B cell (primary cell): ENCODE measurements around the gene SFXN1. TPM values are rescaled to one million over a fixed set of nuclear protein-coding genes. Genes with fewer than 3 reads are reported as not detected.

Experiments used
- ATAC-seq: fragments of 200-7000 bp; cut with Tn5 transposase; one replicate; pipeline ENCODE4 v1.10.0; 2021; ENCODE audit warnings: low read depth, mild to moderate bottlenecking, moderate number of reproducible peaks, moderate library complexity
- CTCF ChIA-PET: fragments of 350-600 bp; sonication (Branson Sonifier 250); formaldehyde crosslinking; loops from one replicate; lab custom pipeline; 2021; ENCODE audit warnings: antibody characterized with exemption, inconsistent platforms; lab: Charles Lee
- POLR2A ChIA-PET: fragments of 350-600 bp; sonication (Branson Sonifier 250); formaldehyde crosslinking; loops from one replicate; lab custom pipeline; 2021; ENCODE audit warnings: antibody characterized with exemption; lab: Charles Lee
- DNase-seq: peaks from one replicate; pipeline ENCODE4 v3.0.0; 2013
- H2AFZ ChIP-seq: 2 replicates; pipeline ENCODE4 v1.6.1; 2012; ENCODE audit warnings: mild to moderate bottlenecking, low read depth, low read length; ENCODE audit not compliant: insufficient read depth, poor library complexity, severe bottlenecking
- H3K27ac ChIP-seq, 2 donors: 1 replicate in 1 of 2; 2 replicates in 1 of 2; pipeline ENCODE4 v1.5.1; 2012 to 2013; ENCODE audit warnings: low read length in 2 of 2, mild to moderate bottlenecking in 2 of 2, moderate library complexity in 1 of 2
- H3K27me3 ChIP-seq, 4 experiments: fragments of 200-600 bp in 1 of 4; sonication (generic) in 1 of 4; replicated peaks in 1 of 4; 1 replicate in 2 of 4; 2 replicates in 2 of 4; pipeline versions ENCODE4 v1.6.1 to v1.7.0; 2013 to 2016; ENCODE audit warnings: low read length in 3 of 4, mild to moderate bottlenecking in 2 of 4, mixed read lengths in 1 of 4, moderate library complexity in 1 of 4; ENCODE audit not compliant: insufficient read depth in 4 of 4, control insufficient read depth in 3 of 4; ENCODE audit errors: control extremely low read depth in 1 of 4
- H3K36me3 ChIP-seq, 2 experiments: replicated peaks in 1 of 2; 1 replicate in 1 of 2; 2 replicates in 1 of 2; pipeline versions ENCODE4 v1.6.1 to v1.7.1; 2013; ENCODE audit warnings: low read length in 1 of 2; ENCODE audit not compliant: insufficient read depth in 2 of 2, control insufficient read depth in 1 of 2; ENCODE audit errors: control extremely low read depth in 1 of 2, extremely low read depth in 1 of 2
- H3K4me1 ChIP-seq, 2 donors: fragments of 200-600 bp in 1 of 2; sonication (generic) in 1 of 2; 1 replicate in 1 of 2; 2 replicates in 1 of 2; pipeline versions ENCODE4 v1.5.1 to v1.6.1; 2013 to 2017; ENCODE audit warnings: low read length in 2 of 2; ENCODE audit not compliant: control insufficient read depth in 2 of 2, insufficient read depth in 2 of 2
- H3K4me2 ChIP-seq: replicated peaks from 2 replicates; pipeline ENCODE3; 2012; ENCODE audit warnings: mild to moderate bottlenecking, low read depth, low read length; ENCODE audit not compliant: poor library complexity, severe bottlenecking
- H3K4me3 ChIP-seq, 5 experiments: fragments of 200-600 bp in 1 of 5; sonication (generic) in 1 of 5; 1 replicate in 3 of 5; 2 replicates in 2 of 5; pipeline versions ENCODE4 v1.5.1 to v1.7.0; 2011 to 2016; ENCODE audit warnings: low read length in 4 of 5, mild to moderate bottlenecking in 4 of 5, low read depth in 2 of 5, control low read depth in 1 of 5, moderate library complexity in 1 of 5; ENCODE audit not compliant: insufficient read depth in 1 of 5; ENCODE audit errors: control extremely low read depth in 1 of 5, extremely low read depth in 1 of 5
- H3K79me2 ChIP-seq: fragments of 200-600 bp; sonication (generic); one replicate; pipeline ENCODE4 v1.6.0; 2016; ENCODE audit warnings: low read length; ENCODE audit not compliant: control insufficient read depth, insufficient read depth
- H3K9ac ChIP-seq: fragments of 200-600 bp; sonication (generic); 2 replicates; pipeline ENCODE4 v1.6.1; 2017; ENCODE audit warnings: mild to moderate bottlenecking, low read length, moderate library complexity
- H3K9me3 ChIP-seq, 3 donors: one replicate each; pipeline versions ENCODE4 v1.6.1 to v1.7.1; 2013; ENCODE audit warnings: low read length in 2 of 3; ENCODE audit not compliant: control insufficient read depth in 2 of 3, insufficient read depth in 1 of 3; ENCODE audit errors: control extremely low read depth in 1 of 3
- H4K20me1 ChIP-seq: 2 replicates; pipeline ENCODE4 v1.6.0; 2012; ENCODE audit warnings: mild to moderate bottlenecking, low read length; ENCODE audit not compliant: insufficient read depth, control insufficient read depth, poor library complexity, severe bottlenecking
- H3K27ac Mint-ChIP-seq: one replicate; pipeline ENCODE4 v1.8.0; 2021; ENCODE audit warnings: mixed read lengths
- H3K27me3 Mint-ChIP-seq: one replicate; pipeline ENCODE4 v1.8.0; 2021; ENCODE audit warnings: mixed read lengths
- H3K4me1 Mint-ChIP-seq: one replicate; pipeline ENCODE4 v1.8.0; 2021; ENCODE audit warnings: mixed read lengths
- H3K4me3 Mint-ChIP-seq: one replicate; pipeline ENCODE4 v1.8.0; 2021; ENCODE audit warnings: mixed read lengths
- H3K9me3 Mint-ChIP-seq: one replicate; pipeline ENCODE4 v1.8.0; 2022; ENCODE audit warnings: mixed read lengths; ENCODE audit not compliant: insufficient read depth
- EZH2 ChIP-seq: IDR thresholded peaks from 2 replicates; pipeline ENCODE4 v1.6.1; 2012; ENCODE audit warnings: borderline replicate concordance, low read depth, mild to moderate bottlenecking, moderate library complexity, low read length; ENCODE audit not compliant: insufficient read depth, poor library complexity, severe bottlenecking
- WGBS: methylation state at CpG from one replicate; pipeline ENCODE4 v1.1.5; 2013; ENCODE audit warnings: missing lambda C conversion rate; ENCODE audit not compliant: insufficient coverage; 5-methylcytosine and 5-hydroxymethylcytosine counted together
- intact Hi-C: fragments of 100-400 bp; cut with micrococcal nuclease; formaldehyde crosslinking; loops from one replicate; pipeline ENCODE4 v1.10.0; 2022
- polyA plus RNA-seq: library from polyadenylated mRNA; depleted of rRNA; stranded (reverse); fragments of >200 nt; gene quantifications from 2 replicates; pipeline ENCODE4 v1.2.3, GENCODE V29; 2012
- total RNA-seq, 2 donors: library from RNA; stranded (reverse); fragments of 120-200 nt in 1 of 2; gene quantifications; 1 replicate in 1 of 2; 2 replicates in 1 of 2; pipeline versions ENCODE4 v1.2.3 to v1.2.4, GENCODE V29; 2013 to 2022
- TF ChIP-seq, protein P1 (sequence below): fragments of 200-600 bp; IDR thresholded peaks from one replicate; pipeline ENCODE4 v1.8.0; 2022; ENCODE audit warnings: antibody characterized with exemption, mild to moderate bottlenecking

The SFXN1 gene
- total and polyA plus RNA-seq, 2 donors (not counting 1 experiment from before 2014, with no cell fraction given): 16.4 to 30.5 TPM

DNA sequence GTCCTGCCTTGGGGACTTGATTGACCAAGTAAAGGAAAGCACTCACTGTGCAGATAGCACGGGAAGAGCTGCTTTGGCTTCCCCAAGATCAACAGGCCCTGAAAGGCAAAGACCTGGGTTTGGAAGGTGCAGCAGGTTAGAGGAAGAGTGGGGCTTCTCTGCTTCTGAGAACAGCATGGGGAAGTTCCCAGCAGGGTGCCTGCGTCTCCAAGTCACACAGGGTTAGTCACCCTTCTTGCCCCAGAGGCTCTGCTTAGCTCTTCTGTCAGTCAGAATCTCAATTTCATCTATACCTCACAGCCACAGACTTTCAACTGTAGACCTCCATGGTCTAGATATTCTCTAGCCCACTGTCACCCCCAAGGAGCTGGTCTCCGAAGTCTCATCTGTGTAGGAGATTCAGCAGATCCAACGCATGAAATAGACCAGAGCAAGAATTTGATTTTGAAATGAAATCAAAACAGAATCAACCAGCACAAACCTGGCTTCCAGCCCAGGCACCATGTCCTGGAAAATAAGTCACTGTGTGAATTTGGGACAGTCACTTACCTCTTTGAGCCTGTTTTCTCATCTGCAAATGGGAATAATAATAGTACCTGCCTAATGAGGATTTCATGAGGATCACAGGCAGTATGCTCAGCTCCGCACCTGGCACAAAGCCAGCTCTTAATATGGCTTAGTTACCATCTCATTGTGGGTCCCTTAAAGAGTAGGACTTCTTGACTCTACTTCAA is 64.0 kb downstream of the SFXN1 start:
- H3K4me3 ChIP-seq: no peak overlapping the region
- no peaks in the 10 kb centered on the region for H3K36me3 ChIP-seq
- H3K4me2 ChIP-seq: no peak overlapping the region
- intact Hi-C loops: no loop called here
- ChIA-PET POLR2A (no interaction called here), CTCF (no interaction called here)
- H3K9me3 ChIP-seq: no peaks in the 10 kb centered on the region
- TF ChIP-seq EZH2: no peak
- TF ChIP-seq, protein P1, sequence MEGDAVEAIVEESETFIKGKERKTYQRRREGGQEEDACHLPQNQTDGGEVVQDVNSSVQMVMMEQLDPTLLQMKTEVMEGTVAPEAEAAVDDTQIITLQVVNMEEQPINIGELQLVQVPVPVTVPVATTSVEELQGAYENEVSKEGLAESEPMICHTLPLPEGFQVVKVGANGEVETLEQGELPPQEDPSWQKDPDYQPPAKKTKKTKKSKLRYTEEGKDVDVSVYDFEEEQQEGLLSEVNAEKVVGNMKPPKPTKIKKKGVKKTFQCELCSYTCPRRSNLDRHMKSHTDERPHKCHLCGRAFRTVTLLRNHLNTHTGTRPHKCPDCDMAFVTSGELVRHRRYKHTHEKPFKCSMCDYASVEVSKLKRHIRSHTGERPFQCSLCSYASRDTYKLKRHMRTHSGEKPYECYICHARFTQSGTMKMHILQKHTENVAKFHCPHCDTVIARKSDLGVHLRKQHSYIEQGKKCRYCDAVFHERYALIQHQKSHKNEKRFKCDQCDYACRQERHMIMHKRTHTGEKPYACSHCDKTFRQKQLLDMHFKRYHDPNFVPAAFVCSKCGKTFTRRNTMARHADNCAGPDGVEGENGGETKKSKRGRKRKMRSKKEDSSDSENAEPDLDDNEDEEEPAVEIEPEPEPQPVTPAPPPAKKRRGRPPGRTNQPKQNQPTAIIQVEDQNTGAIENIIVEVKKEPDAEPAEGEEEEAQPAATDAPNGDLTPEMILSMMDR: no peak
- H3K27ac ChIP-seq: no peak overlapping the region
- 88% methylated on average over 1 of the region's 5 CpGs for WGBS
- Mint-ChIP-seq H3K27ac (no peak overlapping the region), H3K9me3 (no peaks in the 10 kb centered on the region), H3K27me3 (peaks cover 25% of the 10 kb centered on the region), H3K4me3 (no peak overlapping the region), H3K4me1 (no peaks in the 10 kb centered on the region)
- H3K79me2 ChIP-seq: no peaks in the 10 kb centered on the region
- no peak overlapping the region for H2AFZ ChIP-seq
- ATAC-seq (no peak), DNase-seq (no peak)
- H3K27me3 ChIP-seq: peaks cover 0 to 3% (median 1%) of the 10 kb centered on the region in 4 experiments
- no peak overlapping the region for H3K9ac ChIP-seq
- H4K20me1 ChIP-seq: no peaks in the 10 kb centered on the region
- H3K4me1 ChIP-seq: no peaks in the 10 kb centered on the region

- no peak overlapping the region for H3K4me2 ChIP-seq
- intact Hi-C loops: no loop called here
- ATAC-seq (no peak), DNase-seq (no peak)
- peaks cover 0 to 3% (median 1%) of the 10 kb centered on the region in 4 experiments for H3K27me3 ChIP-seq
- no peaks in the 10 kb centered on the region for H3K79me2 ChIP-seq
- ChIA-PET CTCF (no interaction called here), POLR2A (no interaction called here)
- H4K20me1 ChIP-seq: no peaks in the 10 kb centered on the region
- H3K9me3 ChIP-seq: no peaks in the 10 kb centered on the region
- no peaks in the 10 kb centered on the region for H3K9me3 Mint-ChIP-seq
- H3K27me3 Mint-ChIP-seq: peaks cover 27% of the 10 kb centered on the region
- no peak overlapping the region for H2AFZ ChIP-seq
- H3K27ac ChIP-seq: no peak overlapping the region
- no peak overlapping the region for H3K9ac ChIP-seq
- H3K4me1 Mint-ChIP-seq: no peaks in the 10 kb centered on the region
- WGBS: 100% methylated on average over 1 of the region's 1 CpG
- no peaks in the 10 kb centered on the region for H3K4me1 ChIP-seq
- TF ChIP-seq EZH2: no peak
- TF ChIP-seq, protein P1: no peak
- no peak overlapping the region for H3K4me3 Mint-ChIP-seq
- no peaks in the 10 kb centered on the region for H3K36me3 ChIP-seq
- no peak overlapping the region for H3K4me3 ChIP-seq
- H3K27ac Mint-ChIP-seq: no peak overlapping the region
Observed at GRCh38 chr5:175542966-175543235, 64.5 kb downstream of the SFXN1 start.
